H1 (cell line): ENCODE results near the gene CRKL. TPM values are rescaled to one million over a fixed set of nuclear protein-coding genes. Genes with fewer than 3 reads are reported as not detected.

Source experiments
- CTCF ChIA-PET: fragments of 300-600 bp; sonication (Branson Sonifier 250); formaldehyde crosslinking; loops from one replicate; lab custom pipeline; 2021; ENCODE audit not compliant: partially characterized antibody; lab: Charles Lee
- POLR2A ChIA-PET: fragments of 300-600 bp; sonication (Branson Sonifier 250); formaldehyde crosslinking; loops from one replicate; lab custom pipeline; 2021; ENCODE audit warnings: inconsistent platforms; ENCODE audit not compliant: partially characterized antibody; lab: Charles Lee
- DNase-seq, 2 experiments: peaks; one replicate each; pipeline versions ENCODE4 v3.0.0 to v3.0.0-alpha.2; 2010 to 2022; ENCODE audit warnings: low spot score in 2 of 2, low read depth in 1 of 2, mixed read lengths in 1 of 2
- FAIRE-seq: peaks from 2 replicates; lab custom pipeline; 2011; peaks lifted over from hg19 to GRCh38; lab: Jason Lieb, UNC
- H2AFZ ChIP-seq: 2 replicates; pipeline ENCODE4 v1.8.1; 2012; ENCODE audit warnings: low read length, inconsistent platforms
- H2AK5ac ChIP-seq: 2 replicates; pipeline ENCODE4 v1.6.1; 2013; ENCODE audit warnings: low read depth, low read length
- H2BK120ac ChIP-seq: replicated peaks from 2 replicates; pipeline ENCODE3; 2013; ENCODE audit warnings: low read depth, low read length, inconsistent platforms
- H2BK12ac ChIP-seq: 2 replicates; pipeline ENCODE4 v1.6.1; 2013; ENCODE audit warnings: low read depth, low read length
- H2BK15ac ChIP-seq: 2 replicates; pipeline ENCODE4 v1.6.1; 2013; ENCODE audit warnings: low read length
- H2BK20ac ChIP-seq: 2 replicates; pipeline ENCODE4 v1.6.1; 2013; ENCODE audit warnings: low read length
- H2BK5ac ChIP-seq: 2 replicates; pipeline ENCODE4 v1.6.1; 2013; ENCODE audit warnings: low read depth, low read length
- H3K14ac ChIP-seq: 2 replicates; pipeline ENCODE4 v1.6.1; 2013; ENCODE audit warnings: inconsistent platforms; ENCODE audit not compliant: insufficient read length
- H3K18ac ChIP-seq: 2 replicates; pipeline ENCODE4 v1.6.1; 2013; ENCODE audit warnings: low read length; ENCODE audit errors: extremely low read depth
- H3K23ac ChIP-seq: 2 replicates; pipeline ENCODE4 v1.6.1; 2013; ENCODE audit warnings: inconsistent platforms; ENCODE audit not compliant: insufficient read length
- H3K23me2 ChIP-seq: 2 replicates; pipeline ENCODE4 v1.6.1; 2013; ENCODE audit warnings: low read depth, low read length
- H3K27ac ChIP-seq: 2 replicates; pipeline ENCODE4 v1.6.1; 2011; ENCODE audit warnings: low read depth, low read length, inconsistent platforms
- H3K27me3 ChIP-seq, 4 experiments: replicated peaks in 1 of 4; 1 replicate in 1 of 4; 2 replicates in 3 of 4; pipeline versions ENCODE4 v1.6.1 to v1.8.1; 2011 to 2013; ENCODE audit warnings: low read length in 3 of 4, mild to moderate bottlenecking in 3 of 4, inconsistent platforms in 2 of 4, mixed read lengths in 2 of 4, moderate library complexity in 1 of 4; ENCODE audit not compliant: control insufficient read depth in 3 of 4, insufficient read depth in 3 of 4; ENCODE audit errors: extremely low read depth in 1 of 4
- H3K36me3 ChIP-seq, 4 experiments: 2 replicates each; pipeline versions ENCODE4 v1.6.1 to v1.8.1; 2011 to 2013; ENCODE audit warnings: mild to moderate bottlenecking in 4 of 4, low read length in 3 of 4, moderate library complexity in 2 of 4, control low read depth in 1 of 4, inconsistent platforms in 1 of 4; ENCODE audit not compliant: insufficient read depth in 4 of 4, control insufficient read depth in 2 of 4
- H3K4ac ChIP-seq: replicated peaks from 2 replicates; pipeline ENCODE3; 2013; ENCODE audit warnings: low read length, low read depth, mixed read lengths, inconsistent platforms; ENCODE audit not compliant: insufficient read length
- H3K4me1 ChIP-seq, 4 experiments: replicated peaks in 1 of 4; 1 replicate in 1 of 4; 2 replicates in 3 of 4; pipeline versions ENCODE4 v1.6.1 to v1.8.1; 2011 to 2013; ENCODE audit warnings: low read length in 3 of 4, inconsistent platforms in 2 of 4, mixed read lengths in 1 of 4; ENCODE audit not compliant: insufficient read depth in 4 of 4, control insufficient read depth in 3 of 4
- H3K4me2 ChIP-seq, 2 experiments: 2 replicates each; pipeline versions ENCODE4 v1.6.1 to v1.8.1; 2011 to 2013; ENCODE audit warnings: low read depth in 2 of 2, low read length in 2 of 2, control low read depth in 1 of 2, inconsistent platforms in 1 of 2, mild to moderate bottlenecking in 1 of 2; ENCODE audit not compliant: insufficient read depth in 1 of 2
- H3K4me3 ChIP-seq, 4 experiments: fragments of 200-600, 300-600 bp in 1 of 4; sonication (generic), shearing (Covaris generic), sonication (Bioruptor Twin) in 1 of 4; 2 replicates each; pipeline versions ENCODE4 v1.5.1 to v1.8.1; 2011 to 2016; ENCODE audit warnings: low read length in 4 of 4, low read depth in 3 of 4, control low read depth in 2 of 4, inconsistent platforms in 2 of 4, mild to moderate bottlenecking in 2 of 4, mixed read lengths in 1 of 4, moderate library complexity in 1 of 4; ENCODE audit not compliant: insufficient read depth in 2 of 4; ENCODE audit errors: extremely low read depth in 1 of 4
- H3K56ac ChIP-seq: replicated peaks from 2 replicates; pipeline ENCODE3; 2013; ENCODE audit warnings: low read depth, mild to moderate bottlenecking, mixed read lengths, low read length, inconsistent platforms; ENCODE audit not compliant: insufficient read length
- H3K79me1 ChIP-seq: 2 replicates; pipeline ENCODE4 v1.6.1; 2013; ENCODE audit warnings: low read depth, low read length, control low read depth
- H3K79me2 ChIP-seq, 2 experiments: 2 replicates each; pipeline versions ENCODE4 v1.6.1 to v1.8.1; 2012 to 2013; ENCODE audit warnings: low read length in 2 of 2, mild to moderate bottlenecking in 2 of 2, inconsistent platforms in 1 of 2; ENCODE audit not compliant: insufficient read depth in 2 of 2, control insufficient read depth in 1 of 2
- H3K9ac ChIP-seq, 4 experiments: replicated peaks in 1 of 4; 1 replicate in 1 of 4; 2 replicates in 3 of 4; pipeline versions ENCODE4 v1.6.1 to v1.8.1; 2011 to 2013; ENCODE audit warnings: low read depth in 3 of 4, low read length in 3 of 4, control low read depth in 2 of 4, mild to moderate bottlenecking in 2 of 4, moderate library complexity in 2 of 4, inconsistent platforms in 1 of 4; ENCODE audit errors: extremely low read depth in 1 of 4
- H3K9me3 ChIP-seq, 2 experiments: 2 replicates each; pipeline versions ENCODE4 v1.6.1 to v1.8.1; 2012 to 2013; ENCODE audit warnings: mild to moderate bottlenecking in 2 of 2, moderate library complexity in 2 of 2, control low read depth in 1 of 2, inconsistent platforms in 1 of 2, low read depth in 1 of 2, low read length in 1 of 2, mixed read lengths in 1 of 2; ENCODE audit not compliant: insufficient read depth in 2 of 2
- H4K20me1 ChIP-seq, 2 experiments: replicated peaks in 1 of 2; 2 replicates each; pipeline versions ENCODE3 to v1.8.1; 2011 to 2013; ENCODE audit warnings: inconsistent platforms in 2 of 2, low read length in 2 of 2, mild to moderate bottlenecking in 1 of 2; ENCODE audit not compliant: insufficient read depth in 2 of 2, control insufficient read depth in 1 of 2
- H4K5ac ChIP-seq: 2 replicates; pipeline ENCODE4 v1.6.1; 2013; ENCODE audit warnings: low read length, low read depth, mixed read lengths, inconsistent platforms; ENCODE audit not compliant: insufficient read length
- H4K8ac ChIP-seq: 2 replicates; pipeline ENCODE4 v1.8.0; 2013; ENCODE audit warnings: mild to moderate bottlenecking, moderate library complexity, low read length, inconsistent platforms; ENCODE audit not compliant: insufficient read depth; ENCODE audit errors: extremely low read depth
- H4K91ac ChIP-seq: replicated peaks from 2 replicates; pipeline ENCODE3; 2013; ENCODE audit warnings: low read length, mixed read lengths, inconsistent platforms; ENCODE audit not compliant: insufficient read length
- CTBP2 ChIP-seq: IDR thresholded peaks from 2 replicates; pipeline ENCODE4 v1.7.0; 2011; ENCODE audit warnings: borderline replicate concordance, mild to moderate bottlenecking, moderate library complexity, mixed read lengths, low read length; ENCODE audit not compliant: insufficient read depth, insufficient read length
- KDM5A ChIP-seq: fragments of 200-600 bp; IDR thresholded peaks from 2 replicates; pipeline ENCODE4 v1.7.1; 2012; ENCODE audit warnings: mild to moderate bottlenecking, low read length, inconsistent platforms, mixed read lengths
- NANOG ChIP-seq: IDR thresholded peaks from 2 replicates; pipeline ENCODE4 v1.6.1; 2011; ENCODE audit warnings: low read length, low read depth, mild to moderate bottlenecking, inconsistent platforms; ENCODE audit not compliant: insufficient read depth, poor library complexity, severe bottlenecking
- SAP30 ChIP-seq: fragments of 300-600 bp; sonication (generic); IDR thresholded peaks from 2 replicates; pipeline ENCODE4 v1.7.1; 2012; ENCODE audit warnings: low read length, moderate library complexity, mild to moderate bottlenecking, inconsistent platforms; ENCODE audit not compliant: insufficient read depth, insufficient replicate concordance
- SIN3A ChIP-seq, 2 experiments: IDR thresholded peaks in 1 of 2; conservative IDR thresholded peaks in 1 of 2; 2 replicates each; pipeline ENCODE4 v1.6.1; 2011 to 2012; ENCODE audit warnings: low read length in 2 of 2, improper control_type of control experiment in 1 of 2, low read depth in 1 of 2, mild to moderate bottlenecking in 1 of 2
- TAF7 ChIP-seq: optimal IDR thresholded peaks from 2 replicates; pipeline ENCODE3; 2011; ENCODE audit warnings: low read depth, mild to moderate bottlenecking, inconsistent platforms, low read length, moderate library complexity, borderline replicate concordance
- TEAD4 ChIP-seq: IDR thresholded peaks from 2 replicates; pipeline ENCODE4 v1.6.1; 2012; ENCODE audit warnings: low read depth, low read length, inconsistent platforms, mixed read lengths
- WGBS, 2 experiments: shearing (Covaris generic) in 1 of 2; methylation state at CpG; one replicate each; pipeline versions ENCODE4 v1.1.6 to v1.1.7; 2013 to 2015; ENCODE audit warnings: low lambda C conversion rate in 2 of 2, mixed read lengths in 2 of 2, inconsistent platforms in 1 of 2, low coverage in 1 of 2, missing lambda C conversion rate in 1 of 2; ENCODE audit not compliant: insufficient replicate concordance in 2 of 2, insufficient coverage in 1 of 2, insufficient read length in 1 of 2; ENCODE audit errors: extremely low coverage in 1 of 2, missing lambda C conversion rate in 1 of 2; 5-methylcytosine and 5-hydroxymethylcytosine counted together
- polyA plus RNA-seq, 7 experiments: library from polyadenylated mRNA; depleted of rRNA in 3 of 7; stranded (reverse) in 5 of 7; unstranded in 2 of 7; fragments of >200 nt in 5 of 7; fragments of 200-250 nt in 2 of 7; gene quantifications; 1 replicate in 5 of 7; 2 replicates in 1 of 7; 4 replicates in 1 of 7; pipeline versions ENCODE4 v1.2.1 to v1.2.3, GENCODE V29; 2011 to 2013; ENCODE audit warnings: missing spikeins in 2 of 7, mixed read lengths in 2 of 7
- total RNA-seq: library from RNA; stranded (reverse); fragmentation: NEBNext Ultra II Directional; extraction: Animal tissue kit (Norgen Biotek cat#: 25700); gene quantifications from 2 replicates; pipeline ENCODE4 v1.2.1, GENCODE V29; 2021

Gene CRKL
- total and polyA plus RNA-seq, 2 of the 8 experiments (the other 6 are each of a cell fraction or from before 2014, with no cell fraction given), result 34.5 to 94.5 TPM

GRCh38 chr22:20903093-20903492 lies 14.1 kb upstream of the CRKL start:
- H3K9ac ChIP-seq, result no peak overlapping the region
- H3K23ac ChIP-seq, result no peak overlapping the region
- H4K20me1 ChIP-seq, result no peaks in the 10 kb centered on the region
- no peak overlapping the region for H2BK120ac ChIP-seq
- no peak overlapping the region for H2BK5ac ChIP-seq
- no peak overlapping the region for H3K27ac ChIP-seq
- no peak overlapping the region for H3K14ac ChIP-seq
- no peaks in the 10 kb centered on the region; a peak in 1 of 7 replicates for H3K27me3 ChIP-seq
- no peak overlapping the region for H3K4ac ChIP-seq
- no peak overlapping the region for H4K91ac ChIP-seq
- no peaks in the 10 kb centered on the region for H3K36me3 ChIP-seq
- DNase-seq (no peak), FAIRE-seq (no peak)
- H3K4me3 ChIP-seq, result no peak overlapping the region
- no peak overlapping the region for H2AK5ac ChIP-seq
- H3K4me2 ChIP-seq, result no peak overlapping the region
- H3K23me2 ChIP-seq, result no peaks in the 10 kb centered on the region
- H3K79me2 ChIP-seq, result no peaks in the 10 kb centered on the region
- H3K18ac ChIP-seq, result no peak overlapping the region
- 91% methylated on average over 2 of the region's 2 CpGs; no CpG with 5 or more reads in 1 of the 2 experiments for WGBS, 2 experiments
- ChIA-PET CTCF (interaction anchor here (1.0 to 1.9 kb wide), 2 partner anchors 11 to 17 kb away, joined by 3 to 5 read pairs; no protein-coding TSS in a partner anchor), POLR2A (no interaction called here)
- TF ChIP-seq TEAD4 (no peak), TAF7 (no peak), CTBP2 (no peak), KDM5A (no peak), SAP30 (no peak), SIN3A (conservative IDR thresholded peaks at IDR 0.05 in 1 of 2, IDR thresholded peaks at IDR 0.05 in 1 of 2; ENCODE audit: low read depth in 1 of 2, low read length in 2 of 2) (no peak), NANOG (no peak)
- H2BK15ac ChIP-seq, result no peak overlapping the region
- no peak overlapping the region for H3K56ac ChIP-seq
- no peak overlapping the region for H4K5ac ChIP-seq
- H4K8ac ChIP-seq, result no peak overlapping the region
- H3K79me1 ChIP-seq, result no peaks in the 10 kb centered on the region
- H2BK12ac ChIP-seq, result no peak overlapping the region
- H2BK20ac ChIP-seq, result no peak overlapping the region
- H3K9me3 ChIP-seq, result no peaks in the 10 kb centered on the region
- H3K4me1 ChIP-seq, result no peaks in the 10 kb centered on the region
- H2AFZ ChIP-seq, result no peak overlapping the region
